ENCODE data around the gene ARHGEF19. TPM values are rescaled to one million over a fixed set of nuclear protein-coding genes. Genes with fewer than 3 reads are reported as not detected.
"Not testable (repeated sequence)": the region's sequence is repeated elsewhere in the genome, so short reads cannot be mapped to it uniquely, and the experiment has no call there.

Gene ARHGEF19
- total RNA-seq, 1 donor from 2014 or later = 19.4 TPM

DNA sequence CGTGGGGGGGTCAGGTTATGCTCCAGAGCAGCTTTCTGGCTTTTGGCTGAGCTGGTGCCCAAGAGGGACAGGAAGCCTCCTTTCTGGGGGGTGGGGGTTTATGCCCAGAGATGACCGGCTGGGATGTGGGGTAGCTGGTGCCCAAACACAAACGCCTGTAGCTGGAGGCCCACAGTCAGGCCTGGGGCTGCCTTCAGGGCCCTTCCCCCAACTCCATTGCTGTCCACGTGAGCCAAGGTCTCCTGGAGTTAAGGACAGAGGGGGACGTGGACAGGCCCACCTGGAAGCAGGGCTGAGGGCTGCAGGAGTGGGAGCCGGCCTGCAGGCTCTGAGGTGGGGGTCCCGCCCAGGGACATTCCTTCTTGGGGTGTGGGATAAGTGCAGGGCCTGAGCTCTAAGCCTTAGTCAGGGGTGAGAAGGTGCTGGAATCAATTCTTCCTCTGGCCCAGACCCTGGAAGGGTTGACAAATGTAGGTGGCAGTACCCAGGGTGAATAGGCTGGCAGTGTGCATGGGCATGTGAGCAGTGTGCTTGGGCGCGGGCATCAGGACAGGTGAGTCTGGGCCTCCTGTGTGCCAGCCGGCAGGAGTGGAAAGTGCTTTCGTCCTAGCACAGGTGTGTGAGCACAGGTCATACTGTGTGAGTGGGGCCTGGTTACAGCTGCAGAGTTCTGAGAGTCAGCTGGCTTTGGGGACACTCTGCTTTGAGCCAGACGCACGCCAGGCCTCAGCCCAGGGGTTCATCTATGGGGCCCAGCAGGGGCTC lies 17.7 kb upstream of the ARHGEF19 start:
- no peak overlapping the region for H3K4me3 ChIP-seq
- TF ChIP-seq POLR2A (IDR thresholded peaks at IDR 0.05) (no peak), POLR2AphosphoS5 (IDR thresholded peaks at IDR 0.05; ENCODE audit: insufficient read depth in 1 of 2, low read depth in 1 of 2) (no peak)
- TF ChIP-seq, protein P1, sequence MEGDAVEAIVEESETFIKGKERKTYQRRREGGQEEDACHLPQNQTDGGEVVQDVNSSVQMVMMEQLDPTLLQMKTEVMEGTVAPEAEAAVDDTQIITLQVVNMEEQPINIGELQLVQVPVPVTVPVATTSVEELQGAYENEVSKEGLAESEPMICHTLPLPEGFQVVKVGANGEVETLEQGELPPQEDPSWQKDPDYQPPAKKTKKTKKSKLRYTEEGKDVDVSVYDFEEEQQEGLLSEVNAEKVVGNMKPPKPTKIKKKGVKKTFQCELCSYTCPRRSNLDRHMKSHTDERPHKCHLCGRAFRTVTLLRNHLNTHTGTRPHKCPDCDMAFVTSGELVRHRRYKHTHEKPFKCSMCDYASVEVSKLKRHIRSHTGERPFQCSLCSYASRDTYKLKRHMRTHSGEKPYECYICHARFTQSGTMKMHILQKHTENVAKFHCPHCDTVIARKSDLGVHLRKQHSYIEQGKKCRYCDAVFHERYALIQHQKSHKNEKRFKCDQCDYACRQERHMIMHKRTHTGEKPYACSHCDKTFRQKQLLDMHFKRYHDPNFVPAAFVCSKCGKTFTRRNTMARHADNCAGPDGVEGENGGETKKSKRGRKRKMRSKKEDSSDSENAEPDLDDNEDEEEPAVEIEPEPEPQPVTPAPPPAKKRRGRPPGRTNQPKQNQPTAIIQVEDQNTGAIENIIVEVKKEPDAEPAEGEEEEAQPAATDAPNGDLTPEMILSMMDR (IDR thresholded peaks at IDR 0.05) = no peak
- no peaks in the 10 kb centered on the region for H3K9me3 ChIP-seq
- H3K4me1 ChIP-seq = peaks cover 7% of the 10 kb centered on the region
- H3K27me3 ChIP-seq = no peaks in the 10 kb centered on the region
- H3K27ac ChIP-seq = no peak overlapping the region
- intact Hi-C loops (cut with DNase I) = no loop called here
- DNase-seq (ENCODE audit: extremely low spot score in 2 of 2) = no peak
- no peaks in the 10 kb centered on the region for H3K36me3 ChIP-seq

DNA sequence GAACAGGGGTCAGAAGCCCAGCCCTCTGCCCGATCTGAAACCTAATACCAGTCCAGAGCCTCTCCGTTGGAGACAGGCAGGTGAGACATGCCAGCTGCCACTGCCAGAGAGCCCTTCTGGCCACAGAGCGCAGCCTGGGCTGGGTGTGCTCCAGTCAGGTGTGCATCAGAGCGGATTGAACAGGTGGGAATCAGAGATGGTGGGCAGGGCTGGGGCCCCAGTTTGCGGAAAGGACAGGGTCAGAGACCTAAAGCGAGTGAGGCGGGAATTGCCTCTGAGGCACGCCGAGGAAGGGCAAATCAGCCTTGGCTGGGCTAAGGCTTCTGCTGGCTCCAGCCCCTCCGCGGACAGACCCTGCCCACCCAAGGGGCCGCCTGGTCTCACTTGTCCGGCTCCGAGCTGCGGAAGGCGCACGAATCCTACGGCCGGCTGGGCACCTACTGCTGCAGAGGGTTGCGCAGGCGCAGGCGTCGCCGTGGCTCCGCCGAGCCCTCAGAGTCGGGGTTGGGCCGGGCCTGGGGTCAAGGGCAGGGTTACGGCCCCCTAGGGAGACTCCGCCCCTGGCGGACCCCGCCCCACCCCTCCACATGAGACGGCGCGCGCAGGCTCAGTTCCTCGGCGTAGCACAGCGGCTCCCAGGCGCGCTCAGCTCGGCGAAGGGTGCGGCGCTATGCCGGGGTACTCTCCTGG lies 14.2 kb upstream of the ARHGEF19 start:
- Histone ChIP-seq H3K9me3 (no peaks in the 10 kb centered on the region), H3K36me3 (no peaks in the 10 kb centered on the region), H3K4me1 (peaks cover 7% of the 10 kb centered on the region), H3K27ac (no peak overlapping the region), H3K27me3 (no peaks in the 10 kb centered on the region), H3K4me3 (peak overlapping the region; percentile 2 to 8)
- no peak for DNase-seq (ENCODE audit: extremely low spot score in 2 of 2)
- TF ChIP-seq POLR2A (IDR thresholded peaks at IDR 0.05) = no peak
- TF ChIP-seq, protein P1 (IDR thresholded peaks at IDR 0.05) = no peak
- TF ChIP-seq POLR2AphosphoS5 (IDR thresholded peaks at IDR 0.05; ENCODE audit: insufficient read depth in 1 of 2, low read depth in 1 of 2) = no peak
- intact Hi-C loops (cut with DNase I) = no loop called here

DNA sequence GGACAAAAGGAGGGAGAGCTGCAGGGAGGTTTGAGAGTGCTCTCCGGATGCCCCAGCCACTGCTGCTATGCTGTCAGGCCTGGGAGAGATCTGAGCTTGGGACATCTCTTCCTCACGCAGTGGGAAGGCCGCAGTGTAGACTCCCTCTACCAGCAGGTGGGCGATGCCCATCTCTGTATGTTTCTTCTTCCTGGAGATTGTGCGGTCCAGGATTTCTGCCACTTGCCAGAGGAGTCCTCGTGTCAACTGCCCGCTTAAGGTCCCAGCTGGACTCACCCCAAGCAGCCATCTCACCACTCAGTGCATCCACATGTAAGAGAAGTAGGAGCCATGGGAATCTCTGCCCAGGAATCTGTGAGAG lies 13.7 kb upstream of the ARHGEF19 start:
- no peak overlapping the region for H3K4me3 ChIP-seq
- peaks cover 7% of the 10 kb centered on the region for H3K4me1 ChIP-seq
- no peaks in the 10 kb centered on the region for H3K27me3 ChIP-seq
- no peak for DNase-seq (ENCODE audit: extremely low spot score in 2 of 2)
- H3K9me3 ChIP-seq = no peaks in the 10 kb centered on the region
- H3K36me3 ChIP-seq = no peaks in the 10 kb centered on the region
- intact Hi-C loops (cut with DNase I) = no loop called here
- TF ChIP-seq POLR2AphosphoS5 (IDR thresholded peaks at IDR 0.05; ENCODE audit: insufficient read depth in 1 of 2, low read depth in 1 of 2) = no peak
- TF ChIP-seq, protein P1 (IDR thresholded peaks at IDR 0.05) = no peak
- TF ChIP-seq POLR2A (IDR thresholded peaks at IDR 0.05) = no peak
- H3K27ac ChIP-seq = no peak overlapping the region

DNA sequence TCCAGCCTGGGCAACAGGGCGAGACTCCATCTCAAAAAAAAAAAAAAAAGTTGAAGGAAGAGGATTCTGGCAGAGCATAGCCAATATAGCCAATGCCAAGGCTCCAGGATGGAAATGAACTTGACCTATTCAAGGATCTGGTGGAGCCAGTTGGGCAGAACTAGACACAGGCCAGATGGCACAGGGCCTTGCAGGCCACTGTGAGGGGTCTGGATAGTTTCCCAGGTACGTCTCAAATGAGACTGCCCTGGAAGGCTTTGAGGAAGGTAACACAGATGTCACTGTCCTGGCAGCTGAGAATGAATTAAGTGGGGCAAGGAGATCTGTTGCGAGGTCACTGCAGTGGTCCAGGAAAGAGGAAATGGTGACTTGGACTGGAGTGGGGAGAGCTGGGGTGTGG lies 12.0 kb upstream of the ARHGEF19 start:
- TF ChIP-seq POLR2A (IDR thresholded peaks at IDR 0.05) (no peak), POLR2AphosphoS5 (IDR thresholded peaks at IDR 0.05; ENCODE audit: insufficient read depth in 1 of 2, low read depth in 1 of 2) (no peak)
- TF ChIP-seq, protein P1 (IDR thresholded peaks at IDR 0.05) = no peak
- DNase-seq (ENCODE audit: extremely low spot score in 2 of 2) = no peak
- intact Hi-C loops (cut with DNase I) = no loop called here
- Histone ChIP-seq H3K27ac (no peak overlapping the region), H3K9me3 (no peaks in the 10 kb centered on the region), H3K4me3 (no peak overlapping the region), H3K4me1 (peaks cover 7% of the 10 kb centered on the region), H3K36me3 (no peaks in the 10 kb centered on the region), H3K27me3 (no peaks in the 10 kb centered on the region)

DNA sequence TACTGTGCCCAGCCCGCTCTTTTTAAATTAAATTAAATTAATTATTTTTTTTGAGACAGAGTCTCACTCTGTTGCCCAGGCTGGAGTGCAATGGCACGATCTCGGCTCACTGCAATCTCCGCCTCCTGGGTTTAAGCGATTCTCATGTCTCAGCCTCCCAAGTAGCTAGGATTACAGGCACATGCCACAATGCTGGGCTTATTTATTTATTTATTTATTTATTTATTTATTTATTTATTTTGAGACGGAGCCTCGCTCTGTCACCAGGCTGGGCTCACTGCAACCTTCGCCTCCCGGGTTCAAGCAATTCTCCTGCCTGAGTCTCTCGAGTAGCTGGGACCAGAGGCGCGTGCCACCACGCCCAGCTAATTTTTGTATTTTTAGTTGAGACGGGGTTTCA lies 10.3 kb upstream of the ARHGEF19 start:
- H3K36me3 ChIP-seq; H3K4me3 ChIP-seq; DNase-seq (ENCODE audit: extremely low spot score in 2 of 2); H3K27me3 ChIP-seq; H3K27ac ChIP-seq; intact Hi-C loops (cut with DNase I); H3K9me3 ChIP-seq: not testable (repeated sequence)
- H3K4me1 ChIP-seq = peaks cover 11% of the 10 kb centered on the region

Data from vagina (tissue), 2 donors.